ENCODE measurements around the gene DDO.

DDO gene

DNA sequence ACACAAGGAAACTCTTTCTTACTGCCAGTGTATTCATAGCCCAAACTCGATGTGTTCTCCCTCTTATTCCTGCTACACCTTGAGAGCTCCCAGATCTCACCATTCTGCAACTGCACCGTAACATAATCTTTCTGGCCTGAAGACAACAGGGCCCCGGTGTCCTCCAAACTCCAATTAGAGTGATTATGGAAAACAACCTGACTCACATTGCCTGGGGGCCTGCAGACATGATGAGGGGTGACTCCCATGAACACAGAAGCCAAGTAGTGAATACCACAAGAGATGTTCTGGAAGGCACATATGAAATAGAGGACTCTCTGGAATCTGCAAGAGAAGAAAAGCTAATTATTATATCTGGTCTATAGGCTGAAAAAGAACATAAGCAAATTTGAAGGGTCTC is 41.3 kb upstream of the DDO start:
- no peak for TF ChIP-seq CTCF (IDR thresholded peaks at IDR 0.05; ENCODE audit: low read depth, low read length)
- H3K4me3 ChIP-seq (ENCODE audit: low read depth, low read length), result no peak overlapping the region

GRCh38 chr6:110449541-110449895 is 34.1 kb upstream of the DDO start:
- no peak for TF ChIP-seq CTCF (IDR thresholded peaks at IDR 0.05; ENCODE audit: low read depth, low read length)

DNA sequence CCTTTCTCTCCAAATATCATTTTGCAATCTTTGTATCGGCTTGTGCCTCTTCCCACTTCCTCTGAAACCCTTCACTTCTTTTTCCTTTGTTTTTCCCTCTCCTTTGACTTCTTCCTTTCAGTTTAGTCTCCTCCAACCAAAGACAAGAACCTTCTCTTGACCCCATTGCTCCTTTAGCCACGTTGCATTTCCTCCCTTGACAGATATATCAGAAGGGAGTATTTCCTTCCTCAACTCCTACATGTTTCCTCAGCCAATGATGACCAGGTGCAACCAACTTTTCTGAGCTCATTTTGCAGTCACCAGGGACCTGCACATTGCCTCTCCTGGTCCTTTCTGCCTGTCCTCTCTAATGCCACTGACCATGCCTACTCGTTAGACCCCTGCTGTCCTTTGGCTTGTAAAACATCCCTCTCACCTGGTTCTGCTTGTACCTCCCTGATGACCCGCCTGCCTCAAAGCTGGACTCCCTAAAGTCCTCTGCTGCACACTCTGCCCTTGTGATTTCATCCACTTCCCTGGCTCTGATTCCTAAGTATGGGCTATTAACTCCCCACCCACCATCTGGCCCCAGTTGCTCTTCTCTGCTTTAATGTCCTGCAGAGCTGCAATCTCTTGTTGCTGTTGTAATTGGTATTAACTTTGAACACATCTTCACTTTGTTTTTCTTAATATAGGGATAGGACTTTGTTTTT is 33.6 kb upstream of the DDO start:
- no peak overlapping the region for H3K4me3 ChIP-seq (ENCODE audit: low read depth, low read length)

More at GRCh38 chr6:110449541-110449895, 34.1 kb upstream of the DDO start:
- H3K4me3 ChIP-seq (ENCODE audit: low read depth, low read length), result no peak overlapping the region

GRCh38 chr6:110447761-110448160 is 32.4 kb upstream of the DDO start:
- no peak overlapping the region for H3K4me3 ChIP-seq (ENCODE audit: low read depth, low read length)
- no peak for TF ChIP-seq CTCF (IDR thresholded peaks at IDR 0.05; ENCODE audit: low read depth, low read length)

More for the DNA sequence above, 33.6 kb upstream of the DDO start:
- no peak for TF ChIP-seq CTCF (IDR thresholded peaks at IDR 0.05; ENCODE audit: low read depth, low read length)

GRCh38 chr6:110446405-110446804 is 31.0 kb upstream of the DDO start:
- TF ChIP-seq CTCF (IDR thresholded peaks at IDR 0.05; ENCODE audit: low read depth, low read length), result no peak
- no peak overlapping the region for H3K4me3 ChIP-seq (ENCODE audit: low read depth, low read length)

DNA sequence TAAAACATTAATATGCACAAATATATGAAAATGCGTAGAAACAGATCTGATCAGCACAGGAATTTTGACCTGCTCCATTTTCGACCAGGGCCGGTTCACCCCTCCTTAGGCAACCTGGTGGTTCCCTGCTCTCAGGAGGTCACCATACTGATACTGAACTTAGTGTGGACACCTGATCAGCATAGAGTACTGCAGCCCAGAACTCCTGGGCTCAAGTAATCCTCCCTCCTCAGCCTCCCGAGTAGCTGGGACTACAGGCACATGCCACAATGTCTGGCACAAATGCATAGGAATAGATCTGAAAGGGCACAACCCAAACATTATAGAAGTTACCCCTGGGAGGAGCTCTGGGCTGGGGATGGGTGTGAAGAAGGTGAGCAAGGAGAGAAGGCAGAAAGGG is 24.7 kb upstream of the DDO start:
- no peak overlapping the region for H3K4me3 ChIP-seq (ENCODE audit: low read depth, low read length)
- no peak for TF ChIP-seq CTCF (IDR thresholded peaks at IDR 0.05; ENCODE audit: low read depth, low read length)

DNA sequence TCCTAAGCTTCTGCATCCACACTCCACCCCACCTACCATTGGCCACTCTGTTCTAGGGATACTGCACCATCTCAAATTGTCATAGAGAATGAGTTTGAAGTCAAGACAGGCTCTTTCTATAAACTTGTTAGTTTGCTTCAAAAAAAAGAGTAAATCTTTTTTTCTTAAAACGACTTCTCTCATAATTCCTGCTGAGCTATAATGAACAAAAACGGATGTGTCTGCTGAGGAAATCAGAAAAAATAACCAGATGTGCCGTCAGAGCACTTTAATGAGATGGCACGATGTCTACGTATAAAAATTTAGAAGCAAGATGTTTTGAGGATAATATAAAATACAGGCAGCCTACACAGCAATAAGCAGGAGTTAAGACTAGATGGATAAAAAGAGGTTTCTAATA is 24.0 kb upstream of the DDO start:
- no peak overlapping the region for H3K4me3 ChIP-seq (ENCODE audit: low read depth, low read length)
- TF ChIP-seq CTCF (IDR thresholded peaks at IDR 0.05; ENCODE audit: low read depth, low read length), result no peak
